Measurements from ENCODE around the gene RUBCNL. TPM values are rescaled to one million over a fixed set of nuclear protein-coding genes. Genes with fewer than 3 reads are reported as not detected.
"Not testable (repeated sequence)": the region's sequence is repeated elsewhere in the genome, so short reads cannot be mapped to it uniquely, and the experiment has no call there.

Gene RUBCNL, protein sequence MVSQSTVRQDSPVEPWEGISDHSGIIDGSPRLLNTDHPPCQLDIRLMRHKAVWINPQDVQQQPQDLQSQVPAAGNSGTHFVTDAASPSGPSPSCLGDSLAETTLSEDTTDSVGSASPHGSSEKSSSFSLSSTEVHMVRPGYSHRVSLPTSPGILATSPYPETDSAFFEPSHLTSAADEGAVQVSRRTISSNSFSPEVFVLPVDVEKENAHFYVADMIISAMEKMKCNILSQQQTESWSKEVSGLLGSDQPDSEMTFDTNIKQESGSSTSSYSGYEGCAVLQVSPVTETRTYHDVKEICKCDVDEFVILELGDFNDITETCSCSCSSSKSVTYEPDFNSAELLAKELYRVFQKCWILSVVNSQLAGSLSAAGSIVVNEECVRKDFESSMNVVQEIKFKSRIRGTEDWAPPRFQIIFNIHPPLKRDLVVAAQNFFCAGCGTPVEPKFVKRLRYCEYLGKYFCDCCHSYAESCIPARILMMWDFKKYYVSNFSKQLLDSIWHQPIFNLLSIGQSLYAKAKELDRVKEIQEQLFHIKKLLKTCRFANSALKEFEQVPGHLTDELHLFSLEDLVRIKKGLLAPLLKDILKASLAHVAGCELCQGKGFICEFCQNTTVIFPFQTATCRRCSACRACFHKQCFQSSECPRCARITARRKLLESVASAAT
- total RNA-seq = 4.3 TPM

GRCh38 chr13:46387064-46387851 is at the start of gene RUBCNL:
RUBCNL (minus strand) TSS chr13:46387252; CDS start chr13:46372475, 14,777 bp downstream.
- DNase-seq (ENCODE audit: low spot score) = no peak

DNA sequence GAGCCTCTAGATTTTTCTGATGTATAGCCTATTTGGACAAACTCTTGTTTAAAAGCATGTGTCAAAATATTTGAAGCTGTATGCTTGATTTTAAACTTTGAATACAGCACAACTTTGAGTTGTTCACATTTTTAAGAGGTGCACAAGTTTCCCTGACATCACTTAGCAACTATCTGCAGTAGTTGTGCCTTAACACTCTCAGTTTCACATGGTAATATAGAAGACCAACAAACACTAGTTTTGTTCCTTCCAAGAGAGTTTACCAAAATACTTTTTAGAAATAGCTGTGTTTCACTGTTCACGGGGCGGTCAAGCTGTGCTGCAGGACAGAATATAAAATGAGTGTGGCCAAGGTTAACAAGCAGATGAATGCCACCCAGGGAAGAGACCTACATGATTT is 42.5 kb upstream of the RUBCNL start:
- DNase-seq (ENCODE audit: low spot score) = not testable (repeated sequence)

GRCh38 chr13:46405457-46405856 is 18.4 kb upstream of the RUBCNL start:
- DNase-seq (ENCODE audit: low spot score) = no peak

- DNase-seq (ENCODE audit: low spot score) = no peak
These were observed 17.7 kb upstream of the RUBCNL start for GRCh38 chr13:46404733-46405100.

- DNase-seq (ENCODE audit: low spot score) = no peak
These were observed 17.0 kb upstream of the RUBCNL start for GRCh38 chr13:46403851-46404732.

- no peak for DNase-seq (ENCODE audit: low spot score)
These were observed 15.1 kb upstream of the RUBCNL start for GRCh38 chr13:46402178-46402577.

DNA sequence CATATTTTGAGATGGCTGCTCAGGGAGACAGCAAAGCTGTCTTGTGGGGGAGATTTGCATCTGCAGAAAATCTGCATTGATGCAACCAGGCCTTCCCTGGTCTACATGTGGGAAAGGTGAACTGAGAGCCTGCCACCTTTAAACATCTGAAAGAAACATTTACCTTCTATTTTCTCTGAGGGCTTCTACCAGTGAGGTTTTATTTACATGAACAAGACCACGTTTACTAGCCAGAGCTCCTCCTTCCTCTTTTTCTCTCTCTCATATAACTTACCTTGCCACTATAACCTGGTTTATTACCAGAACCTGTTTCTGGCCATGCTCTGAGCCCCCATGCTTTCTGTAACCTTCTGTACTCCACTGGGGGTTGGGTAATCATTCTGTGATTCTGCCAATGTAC is 14.4 kb upstream of the RUBCNL start:
- DNase-seq (ENCODE audit: low spot score) = no peak

DNA sequence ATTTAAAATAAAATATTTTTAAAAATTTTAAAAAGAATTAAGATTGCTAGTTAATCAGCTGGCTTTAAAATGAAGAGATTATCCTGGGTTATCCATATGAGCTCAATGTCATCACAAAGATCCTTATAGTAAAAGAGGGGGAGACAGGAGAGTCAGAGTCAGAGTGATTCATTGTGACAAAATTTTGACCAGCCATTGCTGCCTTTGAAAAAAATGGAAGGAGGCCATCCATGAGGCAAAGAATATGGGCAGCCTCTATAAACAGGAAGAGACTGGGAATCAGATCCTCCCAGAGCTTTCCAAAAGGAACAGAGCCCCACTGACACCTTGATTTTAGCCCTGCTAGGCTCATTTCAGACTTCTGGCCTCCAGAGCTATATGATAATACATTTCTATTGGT is 9.3 kb upstream of the RUBCNL start:
- DNase-seq (ENCODE audit: low spot score) = no peak

- DNase-seq (ENCODE audit: low spot score) = no peak
These were observed 5.9 kb upstream of the RUBCNL start for GRCh38 chr13:46392967-46393366.

GRCh38 chr13:46389457-46390451 is 2.7 kb upstream of the RUBCNL start:
- DNase-seq (ENCODE audit: low spot score) = no peak

- no peak for DNase-seq (ENCODE audit: low spot score)
These were observed 1.8 kb upstream of the RUBCNL start for GRCh38 chr13:46388846-46389245.

- no peak for DNase-seq (ENCODE audit: low spot score)
These were observed 1.3 kb upstream of the RUBCNL start for GRCh38 chr13:46388308-46388707.

DNA sequence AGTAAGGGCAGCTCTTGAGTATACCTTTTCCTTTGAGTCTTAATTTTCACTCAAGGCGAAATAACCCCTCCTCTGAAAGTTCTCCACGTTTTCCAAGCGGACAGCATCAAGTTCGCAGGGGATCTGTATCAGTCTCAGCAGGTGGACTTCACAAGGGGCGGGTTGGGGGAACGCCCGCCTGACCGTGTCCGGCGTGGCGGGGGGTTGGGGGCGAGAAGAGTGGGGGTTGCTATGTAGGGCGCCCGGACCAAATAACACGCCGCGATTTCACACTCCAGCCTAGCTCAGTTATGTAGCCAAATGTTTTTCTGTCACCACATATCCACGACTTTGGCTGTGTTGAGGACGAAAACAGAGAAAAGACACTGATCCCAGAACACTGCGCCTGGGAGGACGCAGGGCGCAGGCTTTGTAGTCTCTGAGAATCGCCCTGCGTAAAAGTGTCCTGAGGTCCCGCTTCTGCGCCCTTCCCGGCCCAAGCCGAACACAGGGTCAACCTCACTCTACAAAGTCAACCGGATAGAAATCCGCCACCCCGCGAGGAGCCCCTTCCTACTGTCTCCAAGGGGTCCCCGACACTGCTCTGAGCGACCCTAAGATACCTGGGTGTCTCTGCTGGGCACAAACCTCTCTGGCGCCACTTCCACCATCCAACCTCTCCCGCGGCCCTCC is 524 bp downstream of the RUBCNL start:
- DNase-seq (ENCODE audit: low spot score) = no peak

DNA sequence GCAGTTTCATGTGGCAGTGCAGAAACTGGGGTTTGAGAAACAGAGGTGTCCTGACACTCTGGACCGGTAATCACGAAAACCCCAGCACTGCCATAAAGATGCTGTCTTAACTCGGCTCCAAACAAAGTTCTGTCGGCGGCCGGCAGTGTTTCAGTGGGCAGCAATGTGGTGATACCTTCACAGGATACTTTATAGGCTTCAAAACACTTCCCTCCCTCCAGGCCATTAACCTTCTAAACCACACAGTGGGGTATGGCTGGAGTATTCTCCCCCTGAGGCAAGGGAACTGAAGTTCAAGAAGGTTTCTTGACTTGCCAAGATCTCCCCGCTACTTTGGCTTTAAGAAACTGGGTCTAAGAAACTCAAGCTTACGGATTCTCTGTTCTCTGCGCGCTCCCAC is 1.1 kb downstream of the RUBCNL start:
- DNase-seq (ENCODE audit: low spot score) = no peak

- no peak for DNase-seq (ENCODE audit: low spot score)
These were observed 3.7 kb downstream of the RUBCNL start for GRCh38 chr13:46383383-46383782.

DNA sequence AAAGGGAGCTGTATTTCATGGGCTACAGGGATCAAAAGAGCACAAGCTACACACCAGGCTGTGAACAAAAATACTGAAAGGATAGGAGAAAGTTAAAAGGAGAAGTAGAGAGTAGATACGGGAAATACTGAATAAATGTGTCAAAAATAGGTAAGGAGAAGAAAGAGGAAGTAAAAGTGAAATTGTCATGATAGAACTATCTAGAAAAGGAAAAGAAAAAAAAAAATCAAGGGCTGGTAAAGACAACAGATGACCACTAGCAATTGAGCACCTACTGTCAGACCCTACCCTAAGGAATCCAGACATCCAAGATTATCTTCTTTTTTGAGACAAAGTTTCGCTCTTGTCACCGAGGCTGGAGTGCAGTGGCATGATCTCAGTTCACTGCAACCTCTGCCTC is 4.8 kb downstream of the RUBCNL start:
- no peak for DNase-seq (ENCODE audit: low spot score)

DNA sequence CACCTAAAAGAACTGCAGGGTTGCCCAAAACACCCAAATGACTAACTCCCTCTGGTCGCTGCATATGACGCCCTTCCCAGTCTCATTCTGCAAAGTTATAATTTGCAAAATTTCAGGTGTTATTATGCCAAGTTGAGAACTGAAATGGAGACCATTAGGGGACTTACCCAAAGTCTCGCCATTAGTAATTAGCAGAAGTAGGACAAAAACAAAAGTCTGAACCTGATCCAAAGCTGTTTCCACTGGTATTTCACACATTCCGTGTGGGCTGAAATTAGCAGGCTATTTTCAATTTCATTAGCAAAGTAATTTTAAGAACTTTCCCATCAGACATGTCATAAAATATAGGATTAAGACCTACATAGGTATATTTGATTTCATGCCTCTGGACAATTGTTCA is 6.8 kb downstream of the RUBCNL start:
- no peak for DNase-seq (ENCODE audit: low spot score)

- no peak for DNase-seq (ENCODE audit: low spot score)
These were observed 7.4 kb downstream of the RUBCNL start for GRCh38 chr13:46379611-46380010.

- DNase-seq (ENCODE audit: low spot score) = no peak
These were observed 8.6 kb downstream of the RUBCNL start for GRCh38 chr13:46378411-46378810.

- no peak for DNase-seq (ENCODE audit: low spot score)
These were observed 9.5 kb downstream of the RUBCNL start for GRCh38 chr13:46377554-46377953.

All from mucosa of gallbladder (tissue), 1 donor.